ENCODE results near the gene HERPUD1.

The HERPUD1 gene

DNA sequence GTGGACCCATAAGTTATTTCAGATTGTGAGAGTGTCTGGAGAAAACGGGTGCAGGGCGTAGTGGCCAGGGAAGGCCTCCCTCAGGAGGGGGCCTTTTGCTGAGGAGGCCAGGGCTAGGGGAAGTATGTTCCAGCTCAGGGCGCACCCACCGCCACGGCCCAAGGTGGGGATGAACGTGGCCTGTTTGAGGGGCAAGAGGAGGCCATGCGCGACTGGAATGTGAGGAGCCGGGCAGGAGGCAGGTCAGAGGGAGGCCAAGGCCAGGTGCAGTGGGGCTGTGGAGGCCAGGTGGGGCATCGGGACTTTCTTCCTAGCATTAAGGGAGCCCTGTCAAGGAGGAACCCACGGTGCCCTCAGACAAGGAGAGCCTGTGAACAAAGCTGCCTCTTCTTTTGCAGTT, 40.3 kb upstream of the HERPUD1 start:
- TF ChIP-seq CEBPB (IDR thresholded peaks at IDR 0.05) (no peak), FOXM1 (IDR thresholded peaks at IDR 0.05; ENCODE audit: borderline replicate concordance, low read depth) (no peak), EP300 (IDR thresholded peaks at IDR 0.05; ENCODE audit: borderline replicate concordance) (no peak), RAD21 (IDR thresholded peaks at IDR 0.05; ENCODE audit: low read depth) (no peak), TAF1 (IDR thresholded peaks at IDR 0.05; ENCODE audit: low read depth) (no peak), YY1 (IDR thresholded peaks at IDR 0.05; ENCODE audit: low read depth) (no peak), ZBTB7A (IDR thresholded peaks at IDR 0.05; ENCODE audit: low read depth) (no peak), EGR1 (IDR thresholded peaks at IDR 0.05) (no peak), NFIC (IDR thresholded peaks at IDR 0.05) (no peak), TCF12 (IDR thresholded peaks at IDR 0.05; ENCODE audit: low read depth) (no peak), TEAD4 (IDR thresholded peaks at IDR 0.05) (no peak), CREB1 (IDR thresholded peaks at IDR 0.05; ENCODE audit: low read depth) (no peak)
- TF ChIP-seq, protein P1, sequence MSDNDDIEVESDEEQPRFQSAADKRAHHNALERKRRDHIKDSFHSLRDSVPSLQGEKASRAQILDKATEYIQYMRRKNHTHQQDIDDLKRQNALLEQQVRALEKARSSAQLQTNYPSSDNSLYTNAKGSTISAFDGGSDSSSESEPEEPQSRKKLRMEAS (IDR thresholded peaks at IDR 0.05) = no peak
- TF ChIP-seq, protein P2, sequence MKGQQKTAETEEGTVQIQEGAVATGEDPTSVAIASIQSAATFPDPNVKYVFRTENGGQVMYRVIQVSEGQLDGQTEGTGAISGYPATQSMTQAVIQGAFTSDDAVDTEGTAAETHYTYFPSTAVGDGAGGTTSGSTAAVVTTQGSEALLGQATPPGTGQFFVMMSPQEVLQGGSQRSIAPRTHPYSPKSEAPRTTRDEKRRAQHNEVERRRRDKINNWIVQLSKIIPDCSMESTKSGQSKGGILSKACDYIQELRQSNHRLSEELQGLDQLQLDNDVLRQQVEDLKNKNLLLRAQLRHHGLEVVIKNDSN (IDR thresholded peaks at IDR 0.05) = no peak
- TF ChIP-seq, protein P3, sequence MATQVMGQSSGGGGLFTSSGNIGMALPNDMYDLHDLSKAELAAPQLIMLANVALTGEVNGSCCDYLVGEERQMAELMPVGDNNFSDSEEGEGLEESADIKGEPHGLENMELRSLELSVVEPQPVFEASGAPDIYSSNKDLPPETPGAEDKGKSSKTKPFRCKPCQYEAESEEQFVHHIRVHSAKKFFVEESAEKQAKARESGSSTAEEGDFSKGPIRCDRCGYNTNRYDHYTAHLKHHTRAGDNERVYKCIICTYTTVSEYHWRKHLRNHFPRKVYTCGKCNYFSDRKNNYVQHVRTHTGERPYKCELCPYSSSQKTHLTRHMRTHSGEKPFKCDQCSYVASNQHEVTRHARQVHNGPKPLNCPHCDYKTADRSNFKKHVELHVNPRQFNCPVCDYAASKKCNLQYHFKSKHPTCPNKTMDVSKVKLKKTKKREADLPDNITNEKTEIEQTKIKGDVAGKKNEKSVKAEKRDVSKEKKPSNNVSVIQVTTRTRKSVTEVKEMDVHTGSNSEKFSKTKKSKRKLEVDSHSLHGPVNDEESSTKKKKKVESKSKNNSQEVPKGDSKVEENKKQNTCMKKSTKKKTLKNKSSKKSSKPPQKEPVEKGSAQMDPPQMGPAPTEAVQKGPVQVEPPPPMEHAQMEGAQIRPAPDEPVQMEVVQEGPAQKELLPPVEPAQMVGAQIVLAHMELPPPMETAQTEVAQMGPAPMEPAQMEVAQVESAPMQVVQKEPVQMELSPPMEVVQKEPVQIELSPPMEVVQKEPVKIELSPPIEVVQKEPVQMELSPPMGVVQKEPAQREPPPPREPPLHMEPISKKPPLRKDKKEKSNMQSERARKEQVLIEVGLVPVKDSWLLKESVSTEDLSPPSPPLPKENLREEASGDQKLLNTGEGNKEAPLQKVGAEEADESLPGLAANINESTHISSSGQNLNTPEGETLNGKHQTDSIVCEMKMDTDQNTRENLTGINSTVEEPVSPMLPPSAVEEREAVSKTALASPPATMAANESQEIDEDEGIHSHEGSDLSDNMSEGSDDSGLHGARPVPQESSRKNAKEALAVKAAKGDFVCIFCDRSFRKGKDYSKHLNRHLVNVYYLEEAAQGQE (IDR thresholded peaks at IDR 0.05; ENCODE audit: low read depth) = no peak

DNA sequence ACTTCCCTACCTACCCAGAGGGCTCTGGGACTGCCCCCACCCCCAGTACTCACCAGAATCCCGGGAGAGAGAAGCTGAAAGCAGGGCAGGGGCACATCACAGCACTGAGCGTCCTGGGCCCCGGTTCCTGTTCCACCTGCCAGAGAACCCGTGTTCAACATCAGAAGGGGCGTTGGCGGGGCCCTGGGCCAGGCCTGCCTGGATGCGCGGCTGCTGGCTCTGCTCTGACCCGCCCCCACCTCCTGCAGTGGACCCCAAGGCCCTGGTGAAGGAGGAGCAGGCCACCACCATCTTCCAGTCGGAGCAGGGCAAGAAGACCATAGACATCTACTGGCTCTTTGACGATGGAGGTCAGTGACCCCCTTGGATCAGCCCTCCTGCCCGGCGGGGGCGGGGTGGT, 39.2 kb upstream of the HERPUD1 start:
- TF ChIP-seq EGR1 (IDR thresholded peaks at IDR 0.05) = no peak

DNA sequence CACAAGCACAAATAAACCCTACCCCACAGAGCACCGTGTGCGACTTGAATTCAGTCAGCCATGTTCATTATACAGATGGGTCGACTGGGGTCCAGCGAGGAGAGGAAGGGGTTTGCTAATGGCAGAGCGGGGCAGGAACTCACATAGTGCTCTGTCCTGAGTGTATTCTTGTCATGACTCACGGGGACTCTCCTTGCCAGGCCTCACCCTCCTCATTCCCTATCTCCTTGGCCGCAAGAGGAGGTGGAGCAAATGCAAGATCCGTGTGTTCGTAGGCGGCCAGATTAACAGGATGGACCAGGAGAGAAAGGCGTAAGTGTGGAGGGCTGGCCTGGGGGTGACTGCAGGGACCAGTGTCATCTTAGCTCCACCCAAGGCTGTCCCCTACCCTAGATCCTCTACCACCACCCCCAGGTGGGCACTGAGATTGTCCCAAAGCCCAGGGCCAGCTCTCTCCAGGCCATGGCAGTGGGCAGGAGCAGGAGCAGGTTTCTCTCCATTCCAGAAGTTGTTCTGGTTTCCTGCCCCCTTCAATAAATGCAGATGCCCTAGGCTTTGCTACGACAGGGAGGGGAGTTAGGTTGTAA, 37.5 kb upstream of the HERPUD1 start:
- TF ChIP-seq EGR1 (IDR thresholded peaks at IDR 0.05) (no peak), CEBPB (IDR thresholded peaks at IDR 0.05) (no peak), TEAD4 (IDR thresholded peaks at IDR 0.05) (no peak), TAF1 (IDR thresholded peaks at IDR 0.05; ENCODE audit: low read depth) (no peak), YY1 (IDR thresholded peaks at IDR 0.05; ENCODE audit: low read depth) (no peak), FOXM1 (IDR thresholded peaks at IDR 0.05; ENCODE audit: borderline replicate concordance, low read depth) (no peak)

DNA sequence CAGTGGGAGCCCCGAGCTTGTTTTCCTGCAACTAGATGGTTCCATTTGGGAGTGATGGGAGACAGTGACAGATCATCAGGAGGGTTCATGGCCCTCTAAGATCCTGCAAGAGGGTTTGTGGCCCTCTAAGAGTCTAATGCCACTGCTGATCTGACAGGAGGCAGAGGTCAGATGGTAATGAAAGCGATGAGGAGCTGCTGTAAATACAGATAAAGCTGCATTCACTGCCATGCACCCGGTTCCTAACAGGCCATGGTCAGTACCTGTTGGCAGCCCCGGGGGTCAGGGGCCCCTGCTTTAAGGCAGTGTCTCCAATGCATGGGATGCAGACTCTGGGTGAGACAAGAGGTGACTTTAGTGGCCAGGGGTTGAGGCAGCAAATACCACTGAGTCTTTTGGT, 36.1 kb upstream of the HERPUD1 start:
- TF ChIP-seq TCF12 (IDR thresholded peaks at IDR 0.05; ENCODE audit: low read depth) = no peak
- no peak for TF ChIP-seq RAD21 (IDR thresholded peaks at IDR 0.05; ENCODE audit: low read depth)

DNA sequence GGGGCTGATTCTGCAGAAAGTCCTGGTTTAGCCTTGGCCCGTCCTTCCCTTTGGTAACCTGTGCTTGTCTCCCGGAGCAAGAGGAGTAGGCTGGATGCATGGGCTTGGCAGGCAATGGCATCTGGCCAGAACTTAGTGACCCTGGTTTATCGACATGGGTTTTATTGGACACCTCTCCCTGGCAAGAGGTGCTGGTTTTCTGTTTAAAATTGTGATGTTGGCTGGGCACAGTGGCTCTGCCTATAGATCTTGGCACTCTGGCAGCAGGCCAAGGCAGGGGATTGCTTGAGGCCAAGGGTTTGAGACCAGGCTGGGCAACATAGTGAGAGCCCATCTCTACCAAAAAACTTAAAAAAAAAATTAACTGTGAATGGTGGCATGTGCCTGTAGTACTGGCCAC, 35.7 kb upstream of the HERPUD1 start:
- TF ChIP-seq NFIC (IDR thresholded peaks at IDR 0.05) (no peak), TAF1 (IDR thresholded peaks at IDR 0.05; ENCODE audit: low read depth) (no peak), CEBPB (IDR thresholded peaks at IDR 0.05) (no peak), TCF12 (IDR thresholded peaks at IDR 0.05; ENCODE audit: low read depth) (no peak), EGR1 (IDR thresholded peaks at IDR 0.05) (no peak), YY1 (IDR thresholded peaks at IDR 0.05; ENCODE audit: low read depth) (no peak), EP300 (IDR thresholded peaks at IDR 0.05; ENCODE audit: borderline replicate concordance) (no peak), TEAD4 (IDR thresholded peaks at IDR 0.05) (no peak), CREB1 (IDR thresholded peaks at IDR 0.05; ENCODE audit: low read depth) (no peak)
- TF ChIP-seq, protein P2 (IDR thresholded peaks at IDR 0.05) = no peak

DNA sequence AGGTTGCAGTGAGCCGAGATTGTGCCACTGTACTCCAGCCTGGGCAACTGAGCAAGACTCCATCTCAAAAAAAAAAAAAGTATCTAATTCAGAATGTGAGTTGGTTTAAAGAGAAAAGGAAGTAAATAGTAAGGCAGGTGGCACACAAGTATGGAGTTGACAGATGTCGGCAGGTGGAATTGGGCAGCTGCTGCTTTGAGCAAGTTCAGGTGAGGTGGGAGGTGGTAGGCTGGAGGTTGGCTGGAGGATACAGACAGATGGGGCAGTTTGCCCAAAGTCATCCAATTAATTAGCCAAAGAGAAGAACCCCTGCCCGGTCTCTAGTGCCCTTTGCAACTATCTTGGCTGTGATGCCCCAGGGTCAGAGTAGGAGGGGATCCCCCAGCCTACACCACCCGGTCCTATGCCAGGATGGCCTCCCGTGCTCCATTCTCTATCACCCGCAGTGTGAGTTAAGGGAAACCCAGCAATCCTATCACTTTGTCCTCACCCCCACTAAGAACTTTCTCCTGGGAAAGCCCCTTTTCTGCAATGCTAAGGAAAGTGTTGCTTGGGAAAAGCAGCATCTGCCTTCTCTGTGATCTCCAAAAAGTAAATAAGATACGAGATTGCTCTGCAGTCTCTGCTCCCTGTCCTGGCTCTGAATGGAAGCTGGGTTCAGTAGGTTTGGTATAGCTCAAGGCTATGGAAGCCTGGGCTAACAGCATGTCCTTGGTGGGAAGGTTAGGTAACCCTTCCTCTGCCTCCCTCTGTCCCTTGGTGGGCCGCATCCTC, 34.7 kb upstream of the HERPUD1 start:
- TF ChIP-seq TAF1 (IDR thresholded peaks at IDR 0.05; ENCODE audit: low read depth) (no peak), CEBPB (IDR thresholded peaks at IDR 0.05) (no peak), YY1 (IDR thresholded peaks at IDR 0.05; ENCODE audit: low read depth) (no peak), CREB1 (IDR thresholded peaks at IDR 0.05; ENCODE audit: low read depth) (no peak), EGR1 (IDR thresholded peaks at IDR 0.05) (no peak), RAD21 (IDR thresholded peaks at IDR 0.05; ENCODE audit: low read depth) (no peak), ZBTB7A (IDR thresholded peaks at IDR 0.05; ENCODE audit: low read depth) (no peak), FOXM1 (IDR thresholded peaks at IDR 0.05; ENCODE audit: borderline replicate concordance, low read depth) (no peak), NFIC (IDR thresholded peaks at IDR 0.05) (no peak), TEAD4 (IDR thresholded peaks at IDR 0.05) (no peak), TCF12 (IDR thresholded peaks at IDR 0.05; ENCODE audit: low read depth) (no peak), EP300 (IDR thresholded peaks at IDR 0.05; ENCODE audit: borderline replicate concordance) (no peak)
- TF ChIP-seq, protein P3 (IDR thresholded peaks at IDR 0.05; ENCODE audit: low read depth) = no peak
- TF ChIP-seq, protein P1 (IDR thresholded peaks at IDR 0.05) = no peak
- TF ChIP-seq, protein P2 (IDR thresholded peaks at IDR 0.05) = no peak
